ENCODE data around the gene PSMG1. TPM values are rescaled to one million over a fixed set of nuclear protein-coding genes. Genes with fewer than 3 reads are reported as not detected.

Gene PSMG1
- total and polyA plus RNA-seq, 7 donors, result 12.7 to 67.9 (median 28.8) TPM

DNA sequence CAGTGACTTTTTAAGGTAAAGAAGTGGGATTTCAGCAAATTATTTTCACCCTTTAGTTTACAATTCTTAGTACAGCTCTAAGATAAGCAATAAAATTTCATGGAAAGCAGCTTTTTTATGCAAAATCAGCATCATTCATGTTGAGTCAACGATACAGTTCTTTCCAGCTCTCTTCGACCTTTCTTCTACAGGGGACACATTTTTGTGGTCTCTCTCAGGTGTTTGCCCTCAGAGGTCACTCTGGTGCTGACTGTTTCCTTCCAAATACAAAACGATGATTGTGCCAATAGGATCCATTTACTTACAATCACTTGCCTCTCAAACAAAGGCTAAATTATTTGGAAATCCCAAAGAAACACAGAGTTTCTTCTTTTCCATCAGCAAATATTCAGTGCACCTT is 51.0 kb downstream of the PSMG1 start:
- H3K9me3 ChIP-seq, result no peaks in the 10 kb centered on the region
- TF ChIP-seq CTCF (IDR thresholded peaks at IDR 0.05), result no peak
- no peak for TF ChIP-seq EP300 (IDR thresholded peaks at IDR 0.05)
- TF ChIP-seq POLR2A (IDR thresholded peaks at IDR 0.05), result no peak
- TF ChIP-seq POLR2AphosphoS5 (IDR thresholded peaks at IDR 0.05), result no peak
- no peaks in the 10 kb centered on the region for H3K36me3 ChIP-seq
- WGBS, 2 donors, result 78 to 84% methylated on average over 3 of the region's 3 CpGs
- intact Hi-C loops (cut with DNase I), result no loop called here
- H3K27me3 ChIP-seq, result no peaks in the 10 kb centered on the region
- no peak overlapping the region for H3K27ac ChIP-seq
- DNase-seq, result no peak
- H3K4me3 ChIP-seq, result no peak overlapping the region
- H3K4me1 ChIP-seq, result no peaks in the 10 kb centered on the region

DNA sequence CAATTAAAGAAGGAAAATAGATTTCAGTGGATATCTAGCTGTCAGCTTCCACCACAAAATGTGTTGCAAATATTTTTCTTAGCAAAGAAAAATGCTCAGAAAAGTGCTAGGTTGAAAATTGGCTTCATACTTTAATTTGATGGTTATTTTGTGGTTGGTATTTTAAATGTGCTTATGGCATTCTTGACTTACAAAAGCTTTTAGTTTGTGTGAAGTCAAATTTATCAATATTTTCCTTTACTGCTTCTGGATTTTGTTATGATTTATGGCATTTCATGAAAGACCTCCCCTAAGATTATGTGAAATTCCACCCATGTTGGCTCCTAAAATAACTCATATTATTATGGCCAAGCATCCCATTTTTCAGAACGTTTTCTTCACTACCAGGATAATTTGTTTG is 51.5 kb downstream of the PSMG1 start:
- Histone ChIP-seq H3K27me3 (no peaks in the 10 kb centered on the region), H3K4me1 (no peaks in the 10 kb centered on the region), H3K4me3 (no peak overlapping the region), H3K9me3 (no peaks in the 10 kb centered on the region), H3K36me3 (no peaks in the 10 kb centered on the region), H3K27ac (no peak overlapping the region)
- no peak for DNase-seq
- 75 to 81% methylated on average over 1 of the region's 1 CpG for WGBS, 2 donors
- intact Hi-C loops (cut with DNase I), result no loop called here
- no peak for TF ChIP-seq EP300 (IDR thresholded peaks at IDR 0.05)
- no peak for TF ChIP-seq CTCF (IDR thresholded peaks at IDR 0.05)
- TF ChIP-seq POLR2AphosphoS5 (IDR thresholded peaks at IDR 0.05), result no peak
- no peak for TF ChIP-seq POLR2A (IDR thresholded peaks at IDR 0.05)

GRCh38 chr21:39127506-39127905 is 55.7 kb downstream of the PSMG1 start:
- Histone ChIP-seq H3K27ac (no peak overlapping the region), H3K27me3 (no peaks in the 10 kb centered on the region), H3K4me3 (no peak overlapping the region), H3K4me1 (peaks cover 4 to 18% (median 9%) of the 10 kb centered on the region in 4 donors), H3K9me3 (no peaks in the 10 kb centered on the region), H3K36me3 (no peaks in the 10 kb centered on the region)
- no peak for DNase-seq
- intact Hi-C loops (cut with DNase I), result loop anchor here (5.0 to 10.0 kb wide), 2 partner anchors 130 to 233 kb away; no protein-coding TSS in a partner anchor
- TF ChIP-seq EP300 (IDR thresholded peaks at IDR 0.05) (no peak), CTCF (IDR thresholded peaks at IDR 0.05) (no peak), POLR2AphosphoS5 (IDR thresholded peaks at IDR 0.05) (no peak), POLR2A (IDR thresholded peaks at IDR 0.05) (no peak)
- WGBS, 2 donors, result 68 to 89% methylated on average over 8 of the region's 8 CpGs

DNA sequence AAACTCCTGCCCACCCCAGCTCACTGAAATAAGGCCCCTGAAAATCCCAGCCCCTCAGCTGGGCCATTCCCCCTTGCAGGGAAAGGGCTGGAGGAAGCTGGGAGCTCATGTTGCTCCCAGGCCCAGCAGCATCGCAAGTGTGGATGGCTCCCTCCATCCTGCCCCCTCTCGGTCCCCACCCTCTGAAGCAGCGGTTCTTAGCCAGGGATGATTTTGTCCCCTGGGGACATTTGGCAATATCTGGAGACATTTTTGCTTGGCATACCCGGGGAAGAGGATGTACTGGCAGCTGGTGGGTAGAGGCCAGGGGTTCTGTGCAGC is 56.8 kb downstream of the PSMG1 start:
- no peak for TF ChIP-seq EP300 (IDR thresholded peaks at IDR 0.05)
- TF ChIP-seq CTCF (IDR thresholded peaks at IDR 0.05), result no peak
- no peak for TF ChIP-seq POLR2A (IDR thresholded peaks at IDR 0.05)
- no peak for TF ChIP-seq POLR2AphosphoS5 (IDR thresholded peaks at IDR 0.05)
- Histone ChIP-seq H3K27me3 (no peaks in the 10 kb centered on the region), H3K4me3 (no peak overlapping the region), H3K27ac (no peak overlapping the region), H3K4me1 (peaks cover 4 to 18% (median 9%) of the 10 kb centered on the region in 4 donors), H3K9me3 (no peaks in the 10 kb centered on the region), H3K36me3 (no peaks in the 10 kb centered on the region)
- intact Hi-C loops (cut with DNase I), result loop anchor here (1.0 to 10.0 kb wide), 4 partner anchors 129 to 392 kb away; partner anchors contain the start of gene ETS2
- 79 to 84% methylated on average over 4 of the region's 4 CpGs for WGBS, 2 donors
- DNase-seq, result no peak
